NB4 (cell line): ENCODE results near the gene ERI3.

Source experiments
- DNase-seq: peaks from one replicate; pipeline ENCODE4 v3.0.0; 2010; ENCODE audit warnings: low read depth
- H3K4me3 ChIP-seq: one replicate; pipeline ENCODE4 v1.5.1; 2011; ENCODE audit warnings: mild to moderate bottlenecking, low read depth, low read length, moderate library complexity
- CTCF ChIP-seq: IDR thresholded peaks from one replicate; pipeline ENCODE4 v1.5.1; 2012; ENCODE audit warnings: low read depth, low read length
- MYC ChIP-seq: IDR thresholded peaks from 2 replicates; pipeline ENCODE4 v1.6.1; 2011; ENCODE audit warnings: low read depth, low read length
- POLR2A ChIP-seq: IDR thresholded peaks from 2 replicates; pipeline ENCODE4 v1.6.1; 2011; ENCODE audit warnings: mild to moderate bottlenecking; ENCODE audit not compliant: insufficient read length; ENCODE audit errors: extremely low read depth
- TF ChIP-seq, protein P1 (sequence below): IDR thresholded peaks from 2 replicates; pipeline ENCODE4 v1.6.1; 2011; ENCODE audit warnings: low read depth, low read length

ERI3 gene

DNA sequence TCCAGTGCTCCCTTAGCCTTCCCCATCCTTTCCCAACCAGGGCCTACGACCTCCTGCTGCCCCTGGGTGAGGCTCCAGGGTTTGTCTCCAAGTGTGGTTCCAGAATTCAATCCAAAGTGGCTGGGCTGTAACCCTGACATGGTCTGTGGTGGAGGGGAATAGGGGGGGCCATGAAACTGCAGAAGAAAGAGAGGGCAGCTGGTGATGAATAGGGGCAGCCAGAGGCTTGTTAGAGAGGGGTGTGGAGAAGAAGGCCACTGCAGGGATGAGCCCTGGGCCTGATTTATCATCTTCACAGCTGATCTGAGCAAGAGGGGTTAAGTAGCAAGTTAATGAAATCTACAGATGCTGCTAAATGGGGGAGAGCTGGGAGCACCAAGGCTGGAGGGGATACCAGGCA lies 12.9 kb upstream of the ERI3 start:
- DNase-seq, result no peak
- TF ChIP-seq, protein P1, sequence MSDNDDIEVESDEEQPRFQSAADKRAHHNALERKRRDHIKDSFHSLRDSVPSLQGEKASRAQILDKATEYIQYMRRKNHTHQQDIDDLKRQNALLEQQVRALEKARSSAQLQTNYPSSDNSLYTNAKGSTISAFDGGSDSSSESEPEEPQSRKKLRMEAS, result no peak
- TF ChIP-seq MYC (no peak), POLR2A (no peak), CTCF (no peak)
- H3K4me3 ChIP-seq, result no peak overlapping the region

DNA sequence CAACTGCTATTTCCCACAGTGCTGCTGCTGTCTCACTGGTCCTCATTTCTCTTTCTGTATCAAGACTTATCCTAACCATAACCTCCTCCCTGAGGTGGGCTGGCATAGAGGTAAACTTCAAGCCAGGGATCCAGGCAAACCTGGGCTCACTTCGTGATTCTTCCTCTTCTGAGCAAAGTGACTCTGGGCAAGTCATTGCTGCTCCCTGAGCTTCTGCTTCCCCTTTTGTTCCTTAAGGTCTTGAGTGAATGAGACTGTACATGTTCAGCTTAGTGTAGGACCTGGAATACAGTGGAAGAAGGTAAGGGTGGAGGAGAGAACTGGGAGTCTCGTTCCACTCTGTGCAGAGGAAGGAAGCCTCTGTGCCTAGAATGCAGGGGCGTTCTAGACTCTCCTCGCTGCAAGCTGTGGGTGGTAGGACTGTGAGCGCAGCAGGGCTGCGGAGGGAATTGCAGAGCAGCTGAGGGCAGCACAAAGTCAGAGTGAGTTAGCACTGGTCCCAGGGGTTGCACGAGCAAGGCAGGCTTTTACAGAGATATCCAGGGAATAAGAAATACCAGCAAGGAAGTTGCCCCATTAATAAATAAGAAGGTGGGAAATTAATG lies 11.4 kb upstream of the ERI3 start:
- peak; percentile 14 for DNase-seq
- TF ChIP-seq, protein P1, result no peak
- TF ChIP-seq MYC, result no peak
- TF ChIP-seq POLR2A, result no peak
- no peak for TF ChIP-seq CTCF

DNA sequence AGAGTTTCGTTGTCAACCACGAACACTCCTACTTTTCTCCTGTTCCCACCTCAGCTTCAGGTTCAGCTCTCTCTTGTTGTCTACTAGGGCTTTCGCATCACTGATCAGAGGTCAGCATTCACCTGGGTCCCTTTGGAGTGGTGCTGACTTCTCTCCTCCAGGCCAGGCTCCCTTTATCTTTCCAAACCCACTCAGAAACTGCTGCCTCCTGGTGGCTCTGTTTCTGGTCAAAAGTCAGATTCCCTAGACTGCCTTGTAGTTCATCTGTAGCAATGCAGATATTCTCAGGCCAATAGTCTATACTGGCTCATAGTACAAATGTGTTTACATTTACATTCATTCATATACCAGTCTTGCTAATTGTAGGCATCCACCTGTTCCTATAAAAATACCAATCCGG lies 6.4 kb upstream of the ERI3 start:
- no peak overlapping the region for H3K4me3 ChIP-seq
- no peak for TF ChIP-seq POLR2A
- TF ChIP-seq, protein P1, result no peak
- TF ChIP-seq CTCF, result no peak
- no peak for TF ChIP-seq MYC
- DNase-seq, result no peak

More for the DNA sequence above, 11.4 kb upstream of the ERI3 start:
- no peak overlapping the region for H3K4me3 ChIP-seq

- no peak for DNase-seq
- TF ChIP-seq CTCF, result no peak
- TF ChIP-seq, protein P1, result no peak
- no peak for TF ChIP-seq MYC
- TF ChIP-seq POLR2A, result no peak
- H3K4me3 ChIP-seq, result no peak overlapping the region
These were observed 4.3 kb upstream of the ERI3 start for GRCh38 chr1:44359234-44359935.

GRCh38 chr1:44357710-44358109 lies 2.7 kb upstream of the ERI3 start:
- H3K4me3 ChIP-seq, result no peak overlapping the region
- TF ChIP-seq POLR2A, result no peak
- TF ChIP-seq, protein P1, result no peak
- no peak for TF ChIP-seq MYC
- TF ChIP-seq CTCF, result no peak
- DNase-seq, result no peak
